ENCODE measurements around the gene PTPRA. TPM values are rescaled to one million over a fixed set of nuclear protein-coding genes. Genes with fewer than 3 reads are reported as not detected.

Gene PTPRA
- total and polyA plus RNA-seq, 2 donors (not counting 3 experiments of a cell fraction or from before 2014, with no cell fraction given), result 43.2 to 53.4 TPM

- intact Hi-C loops (cut with micrococcal nuclease), result no loop called here
- POLR2A ChIA-PET, result no interaction called here
These were observed 40.9 kb downstream of the PTPRA start for GRCh38 chr20:2914160-2914559.

More at GRCh38 chr20:2914160-2914559, 40.9 kb downstream of the PTPRA start:
- no peak overlapping the region for H3K4me3 ChIP-seq (replicated peaks in 1 of 3; ENCODE audit: insufficient read depth in 1 of 3, low read depth in 1 of 3, low read length in 3 of 3)
- CTCF ChIA-PET, result interaction anchor here (0.6 to 1.3 kb wide), 11 partner anchors 10 to 118 kb away, joined by 3 to 9 read pairs (median 3); no protein-coding TSS in a partner anchor
- H3K79me2 ChIP-seq (ENCODE audit: control insufficient read depth, insufficient read depth, low read length), result peaks cover 16% of the 10 kb centered on the region
- peak; percentile 50 for FAIRE-seq
- H4K20me1 ChIP-seq (replicated peaks; ENCODE audit: control insufficient read depth, extremely low read depth, insufficient read depth, low read length), result no peaks in the 10 kb centered on the region
- no peak overlapping the region for H3K4me2 ChIP-seq (ENCODE audit: insufficient read depth, low read length)
- TF ChIP-seq POLR2AphosphoS5 (IDR thresholded peaks at IDR 0.05; ENCODE audit: insufficient read depth, low read depth, low read length), result no peak
- TF ChIP-seq MYC (IDR thresholded peaks at IDR 0.05; ENCODE audit: low read depth, low read length), result no peak
- no peak for TF ChIP-seq MAX (IDR thresholded peaks at IDR 0.05; ENCODE audit: insufficient read depth, insufficient read length)
- no peak for TF ChIP-seq EZH2 (IDR thresholded peaks at IDR 0.05; ENCODE audit: borderline replicate concordance, low read depth, low read length, severe bottlenecking)
- TF ChIP-seq GATA2 (IDR thresholded peaks at IDR 0.05; ENCODE audit: insufficient read depth, insufficient read length, low read depth, low read length), result no peak
- TF ChIP-seq FOS (IDR thresholded peaks at IDR 0.05; ENCODE audit: borderline replicate concordance, insufficient read depth, low read length), result no peak
- no peak for TF ChIP-seq POLR2A (IDR thresholded peaks at IDR 0.05; ENCODE audit: low read depth, low read length)
- TF ChIP-seq CTCF (IDR thresholded peaks at IDR 0.05; ENCODE audit: extremely low read depth in 1 of 2, insufficient read depth in 1 of 2, low read depth in 1 of 2, low read length in 2 of 2), result no peak
- H3K9ac ChIP-seq (replicated peaks; ENCODE audit: extremely low read depth, insufficient read depth, low read length), result no peak overlapping the region
- peak; percentile 36 for DNase-seq (ENCODE audit: low read depth, low spot score)
- peaks cover 6% of the 10 kb centered on the region for H3K4me1 ChIP-seq (ENCODE audit: control insufficient read depth, extremely low read depth, insufficient read depth, low read length)
- no TSS peak for BruUV-seq (replicated peaks)
- no peaks in the 10 kb centered on the region for H3K9me1 ChIP-seq (replicated peaks; ENCODE audit: control insufficient read depth, extremely low read depth, insufficient read depth, low read length)
- no peaks in the 10 kb centered on the region for H3K27me3 ChIP-seq (ENCODE audit: control insufficient read depth in 2 of 2, insufficient read depth in 2 of 2, low read length in 2 of 2)
- no peaks in the 10 kb centered on the region for H3K36me3 ChIP-seq (ENCODE audit: control insufficient read depth in 2 of 2, extremely low read depth in 1 of 2, insufficient read depth in 2 of 2, low read length in 2 of 2)
- H3K9me3 ChIP-seq (replicated peaks; ENCODE audit: control insufficient read depth, insufficient read depth, low read length), result no peaks in the 10 kb centered on the region
- no peak overlapping the region for H2AFZ ChIP-seq (ENCODE audit: low read depth, low read length)
- no peak overlapping the region for H3K27ac ChIP-seq (ENCODE audit: insufficient read depth, low read depth, low read length)
- dilution Hi-C loops (cut with MboI; ENCODE audit: extremely low pct_ligation_motif_present, low sequenced_read_pairs), result no loop called here

Measured in endothelial cell of umbilical vein (primary cell).